ENCODE data around the gene TMEM245. TPM values are rescaled to one million over a fixed set of nuclear protein-coding genes. Genes with fewer than 3 reads are reported as not detected.

The TMEM245 gene
- total RNA-seq, 1 donor from 2014 or later, result 85.3 TPM

DNA sequence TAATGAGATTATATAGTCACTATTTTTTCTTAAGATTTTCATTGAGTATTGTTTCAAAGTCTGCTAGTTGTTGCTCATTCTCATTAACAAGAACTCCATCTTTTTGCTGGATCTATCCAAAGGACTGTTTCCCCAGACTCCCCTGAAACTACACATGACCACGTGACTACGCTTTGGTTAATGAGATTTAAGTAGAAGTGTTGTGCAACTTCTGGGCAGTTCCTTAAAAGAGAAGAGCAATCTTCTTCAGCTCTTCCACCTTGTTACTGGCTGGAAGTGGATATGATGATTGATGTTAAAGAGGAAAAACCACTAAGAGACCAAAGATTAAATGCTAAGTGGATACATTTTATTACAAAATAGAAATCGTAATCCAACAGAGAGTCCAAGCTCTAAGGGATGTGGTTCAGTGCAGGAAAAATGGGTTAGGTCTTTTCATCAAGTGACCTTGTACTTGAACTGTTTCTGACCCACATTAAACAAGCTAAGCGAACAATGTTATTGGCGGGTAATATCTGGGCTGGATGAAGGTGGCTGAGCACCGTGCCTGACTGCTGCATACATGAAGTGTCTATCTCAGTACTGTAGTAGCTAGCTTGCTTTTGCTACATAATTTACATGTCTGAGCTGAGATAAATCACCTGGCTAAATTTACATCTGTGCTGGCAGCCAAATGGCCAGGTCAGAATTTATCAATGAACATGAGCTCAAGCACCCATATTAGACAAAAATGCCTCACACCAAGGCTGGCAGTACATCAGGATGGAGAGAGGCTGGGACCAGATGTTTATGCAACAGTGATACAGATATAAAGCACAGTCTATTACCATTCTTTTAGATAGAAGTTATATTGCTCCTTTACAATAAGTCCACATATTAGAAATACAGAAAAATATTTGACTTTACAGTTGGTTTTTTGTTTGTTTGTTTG, 98.9 kb downstream of the TMEM245 start:
- Mint-ChIP-seq H3K4me3 (no peak overlapping the region), H3K4me1 (peaks cover 8% of the 10 kb centered on the region), H3K27me3 (ENCODE audit: insufficient read depth, low read depth) (no peaks in the 10 kb centered on the region), H3K9me3 (no peaks in the 10 kb centered on the region), H3K27ac (no peak overlapping the region), H3K36me3 (peaks cover 17% of the 10 kb centered on the region)
- Histone ChIP-seq H2AFZ (replicated peaks) (no peak overlapping the region), H3K4me2 (no peak overlapping the region), H3K9ac (no peak overlapping the region), H3F3A (ENCODE audit: low read depth) (peaks cover under 1% of the 10 kb centered on the region), H4K20me1 (ENCODE audit: low read depth) (peaks cover 20% of the 10 kb centered on the region), H3K27me3 (no peaks in the 10 kb centered on the region), H3K27ac (no peak overlapping the region), H3K79me2 (ENCODE audit: low read depth) (peaks cover 18% of the 10 kb centered on the region), H3K36me3 (peaks cover 16% of the 10 kb centered on the region), H3K4me1 (peaks cover 7% of the 10 kb centered on the region), H3K9me3 (ENCODE audit: low read depth) (no peaks in the 10 kb centered on the region), H3K4me3 (no peak overlapping the region)
- no peak for DNase-seq (ENCODE audit: low spot score)
- TF ChIP-seq, protein P1, sequence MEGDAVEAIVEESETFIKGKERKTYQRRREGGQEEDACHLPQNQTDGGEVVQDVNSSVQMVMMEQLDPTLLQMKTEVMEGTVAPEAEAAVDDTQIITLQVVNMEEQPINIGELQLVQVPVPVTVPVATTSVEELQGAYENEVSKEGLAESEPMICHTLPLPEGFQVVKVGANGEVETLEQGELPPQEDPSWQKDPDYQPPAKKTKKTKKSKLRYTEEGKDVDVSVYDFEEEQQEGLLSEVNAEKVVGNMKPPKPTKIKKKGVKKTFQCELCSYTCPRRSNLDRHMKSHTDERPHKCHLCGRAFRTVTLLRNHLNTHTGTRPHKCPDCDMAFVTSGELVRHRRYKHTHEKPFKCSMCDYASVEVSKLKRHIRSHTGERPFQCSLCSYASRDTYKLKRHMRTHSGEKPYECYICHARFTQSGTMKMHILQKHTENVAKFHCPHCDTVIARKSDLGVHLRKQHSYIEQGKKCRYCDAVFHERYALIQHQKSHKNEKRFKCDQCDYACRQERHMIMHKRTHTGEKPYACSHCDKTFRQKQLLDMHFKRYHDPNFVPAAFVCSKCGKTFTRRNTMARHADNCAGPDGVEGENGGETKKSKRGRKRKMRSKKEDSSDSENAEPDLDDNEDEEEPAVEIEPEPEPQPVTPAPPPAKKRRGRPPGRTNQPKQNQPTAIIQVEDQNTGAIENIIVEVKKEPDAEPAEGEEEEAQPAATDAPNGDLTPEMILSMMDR (IDR thresholded peaks at IDR 0.05), result no peak

DNA sequence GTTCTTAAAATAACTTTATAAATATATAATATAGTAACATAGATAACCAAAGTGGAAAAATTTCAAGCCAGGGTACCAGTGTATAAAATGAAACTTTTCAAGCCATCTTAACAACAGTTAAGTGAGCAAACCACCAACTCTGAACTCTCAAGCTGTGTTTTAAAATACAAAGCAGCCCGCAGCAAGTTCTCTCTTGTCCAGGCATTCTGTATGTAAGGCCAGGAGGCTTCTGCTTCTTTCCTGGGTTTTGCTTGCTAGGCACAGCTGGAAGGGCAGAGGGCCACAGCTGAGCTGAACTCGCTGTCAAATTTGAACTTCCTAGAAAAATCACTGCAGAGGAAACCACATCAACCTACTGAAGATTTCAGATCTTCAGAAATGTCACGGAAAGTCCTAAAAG, 99.6 kb downstream of the TMEM245 start:
- Histone ChIP-seq H3K4me2 (no peak overlapping the region), H3K4me1 (peaks cover under 1% of the 10 kb centered on the region), H3K36me3 (peaks cover 16% of the 10 kb centered on the region), H3K79me2 (ENCODE audit: low read depth) (peaks cover 18% of the 10 kb centered on the region), H4K20me1 (ENCODE audit: low read depth) (peaks cover 13% of the 10 kb centered on the region), H3K27ac (no peak overlapping the region), H3K9me3 (ENCODE audit: low read depth) (no peaks in the 10 kb centered on the region), H3K4me3 (no peak overlapping the region), H3K9ac (no peak overlapping the region), H2AFZ (replicated peaks) (no peak overlapping the region), H3F3A (ENCODE audit: low read depth) (no peaks in the 10 kb centered on the region), H3K27me3 (no peaks in the 10 kb centered on the region)
- Mint-ChIP-seq H3K27me3 (ENCODE audit: insufficient read depth, low read depth) (no peaks in the 10 kb centered on the region), H3K4me3 (no peak overlapping the region), H3K4me1 (peaks cover 8% of the 10 kb centered on the region), H3K27ac (no peak overlapping the region), H3K9me3 (no peaks in the 10 kb centered on the region), H3K36me3 (peaks cover 17% of the 10 kb centered on the region)
- no peak for DNase-seq (ENCODE audit: low spot score)
- TF ChIP-seq, protein P1 (IDR thresholded peaks at IDR 0.05), result no peak
- TF ChIP-seq EZH2 (IDR thresholded peaks at IDR 0.05) (no peak), EZH2phosphoT487 (IDR thresholded peaks at IDR 0.05) (no peak)

DNA sequence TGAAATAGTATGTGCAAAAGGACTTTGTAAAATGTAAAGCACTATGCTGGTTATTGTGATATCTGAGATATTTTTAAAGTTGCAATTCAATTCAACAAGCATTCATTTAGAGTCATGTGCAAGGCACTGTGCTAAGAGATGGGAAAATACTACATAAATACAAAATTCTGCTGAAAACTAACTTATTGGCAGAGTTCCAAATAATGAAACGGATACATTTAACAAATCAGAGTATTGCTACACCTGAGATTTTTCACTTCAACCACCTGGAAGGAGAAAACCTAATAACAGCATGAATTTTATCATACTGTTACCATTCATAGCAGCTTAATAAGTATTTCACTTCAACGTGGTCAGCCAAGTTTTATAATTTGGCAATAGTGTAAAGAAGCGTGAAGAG, 100.3 kb downstream of the TMEM245 start:
- Mint-ChIP-seq H3K36me3 (peaks cover 17% of the 10 kb centered on the region), H3K4me3 (no peak overlapping the region), H3K27ac (no peak overlapping the region), H3K4me1 (peaks cover 8% of the 10 kb centered on the region), H3K9me3 (no peaks in the 10 kb centered on the region), H3K27me3 (ENCODE audit: insufficient read depth, low read depth) (no peaks in the 10 kb centered on the region)
- DNase-seq (ENCODE audit: low spot score), result no peak
- H3K9me3 ChIP-seq (ENCODE audit: low read depth), result no peaks in the 10 kb centered on the region
- no peak overlapping the region for H3K9ac ChIP-seq
- H3K4me1 ChIP-seq, result no peaks in the 10 kb centered on the region
- H3K79me2 ChIP-seq (ENCODE audit: low read depth), result peaks cover 15% of the 10 kb centered on the region
- TF ChIP-seq, protein P1 (IDR thresholded peaks at IDR 0.05), result no peak
- TF ChIP-seq EZH2phosphoT487 (IDR thresholded peaks at IDR 0.05), result no peak
- no peak for TF ChIP-seq EZH2 (IDR thresholded peaks at IDR 0.05)
- no peak overlapping the region for H3K27ac ChIP-seq
- no peaks in the 10 kb centered on the region for H3K27me3 ChIP-seq
- no peak overlapping the region for H3K4me2 ChIP-seq
- peaks cover 4% of the 10 kb centered on the region for H3F3A ChIP-seq (ENCODE audit: low read depth)
- H4K20me1 ChIP-seq (ENCODE audit: low read depth), result peaks cover 13% of the 10 kb centered on the region
- H3K36me3 ChIP-seq, result peaks cover 16% of the 10 kb centered on the region
- no peak overlapping the region for H3K4me3 ChIP-seq
- H2AFZ ChIP-seq (replicated peaks), result no peak overlapping the region
